AG10803 (cell line): ENCODE data around the gene CLPTM1L.

Experiments used
- DNase-seq: peaks from one replicate; pipeline ENCODE4 v3.0.0; 2010; ENCODE audit warnings: low read depth
- H3K4me3 ChIP-seq: 2 replicates; pipeline ENCODE4 v1.5.1; 2011; ENCODE audit warnings: mild to moderate bottlenecking, low read length, control low read depth
- TF ChIP-seq, protein P1 (sequence below): conservative IDR thresholded peaks from 2 replicates; pipeline ENCODE4 v1.5.1; 2011; ENCODE audit warnings: mild to moderate bottlenecking, low read length, control low read depth, inconsistent platforms

Gene CLPTM1L

DNA sequence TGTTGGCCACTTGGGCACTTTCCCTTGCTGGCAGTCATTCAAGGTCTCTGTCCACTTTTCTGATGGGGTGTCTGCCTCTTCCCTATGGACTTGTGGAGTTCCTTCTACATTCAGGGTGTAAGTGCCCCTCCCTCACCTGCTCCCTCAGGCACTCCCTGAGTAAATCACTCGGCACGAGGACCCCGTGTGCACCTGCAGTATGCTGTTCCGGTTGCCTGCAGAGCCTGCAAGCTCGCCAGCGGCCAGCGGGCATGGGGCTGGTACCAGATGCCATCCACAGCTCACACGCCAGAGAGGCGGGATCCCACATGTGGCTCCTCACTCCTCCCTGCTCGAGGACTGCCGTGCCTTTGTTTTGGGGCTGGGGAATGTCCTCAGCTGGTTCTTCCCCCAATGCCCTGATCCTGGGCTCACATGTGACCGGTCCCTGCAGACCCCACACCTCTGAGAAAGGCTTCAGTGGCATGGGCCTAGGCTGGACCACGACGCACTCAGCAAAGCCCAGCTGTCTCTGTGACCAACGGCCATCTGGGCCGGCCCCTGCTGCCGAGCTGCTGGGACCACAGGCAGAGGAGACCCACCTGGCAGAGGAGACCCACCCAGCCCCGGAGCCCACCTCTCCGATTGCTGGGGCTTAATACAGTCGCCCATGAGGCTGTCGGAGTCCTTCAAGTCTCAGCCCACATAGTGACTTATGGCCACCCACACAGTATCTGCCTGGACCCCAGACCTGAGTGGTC lies 46.1 kb upstream of the CLPTM1L start:
- no peak for DNase-seq
- H3K4me3 ChIP-seq, result no peak overlapping the region
- TF ChIP-seq, protein P1, sequence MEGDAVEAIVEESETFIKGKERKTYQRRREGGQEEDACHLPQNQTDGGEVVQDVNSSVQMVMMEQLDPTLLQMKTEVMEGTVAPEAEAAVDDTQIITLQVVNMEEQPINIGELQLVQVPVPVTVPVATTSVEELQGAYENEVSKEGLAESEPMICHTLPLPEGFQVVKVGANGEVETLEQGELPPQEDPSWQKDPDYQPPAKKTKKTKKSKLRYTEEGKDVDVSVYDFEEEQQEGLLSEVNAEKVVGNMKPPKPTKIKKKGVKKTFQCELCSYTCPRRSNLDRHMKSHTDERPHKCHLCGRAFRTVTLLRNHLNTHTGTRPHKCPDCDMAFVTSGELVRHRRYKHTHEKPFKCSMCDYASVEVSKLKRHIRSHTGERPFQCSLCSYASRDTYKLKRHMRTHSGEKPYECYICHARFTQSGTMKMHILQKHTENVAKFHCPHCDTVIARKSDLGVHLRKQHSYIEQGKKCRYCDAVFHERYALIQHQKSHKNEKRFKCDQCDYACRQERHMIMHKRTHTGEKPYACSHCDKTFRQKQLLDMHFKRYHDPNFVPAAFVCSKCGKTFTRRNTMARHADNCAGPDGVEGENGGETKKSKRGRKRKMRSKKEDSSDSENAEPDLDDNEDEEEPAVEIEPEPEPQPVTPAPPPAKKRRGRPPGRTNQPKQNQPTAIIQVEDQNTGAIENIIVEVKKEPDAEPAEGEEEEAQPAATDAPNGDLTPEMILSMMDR, result no peak

- TF ChIP-seq, protein P1, result no peak
- no peak overlapping the region for H3K4me3 ChIP-seq
- no peak for DNase-seq
Observed at GRCh38 chr5:1390333-1390732, 45.4 kb upstream of the CLPTM1L start.

DNA sequence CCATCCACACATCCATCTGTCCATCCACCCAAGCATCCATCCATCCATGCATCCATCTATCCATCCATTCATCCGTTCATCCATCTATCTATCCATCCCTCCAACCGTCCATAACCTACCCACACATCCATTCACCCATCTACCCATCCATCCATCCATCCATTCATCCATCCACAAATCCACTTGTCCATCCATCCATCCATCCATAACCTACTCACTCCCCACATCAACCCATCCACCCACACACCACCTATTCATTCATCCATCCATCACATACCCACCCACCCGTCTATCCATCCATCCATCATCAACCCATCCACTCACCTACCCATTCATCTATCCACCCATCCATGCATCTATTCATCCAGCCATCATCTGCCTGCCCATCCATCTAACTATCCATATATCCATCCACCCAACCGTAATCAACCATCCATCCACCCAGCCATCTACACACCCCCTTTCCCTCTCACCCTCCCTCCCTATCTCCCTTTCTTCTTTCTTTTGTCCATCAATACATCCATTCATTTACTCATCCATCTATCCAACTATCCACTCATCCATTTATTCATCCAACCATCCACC lies 43.6 kb upstream of the CLPTM1L start:
- no peak for DNase-seq
- TF ChIP-seq, protein P1, result no peak
- no peak overlapping the region for H3K4me3 ChIP-seq

DNA sequence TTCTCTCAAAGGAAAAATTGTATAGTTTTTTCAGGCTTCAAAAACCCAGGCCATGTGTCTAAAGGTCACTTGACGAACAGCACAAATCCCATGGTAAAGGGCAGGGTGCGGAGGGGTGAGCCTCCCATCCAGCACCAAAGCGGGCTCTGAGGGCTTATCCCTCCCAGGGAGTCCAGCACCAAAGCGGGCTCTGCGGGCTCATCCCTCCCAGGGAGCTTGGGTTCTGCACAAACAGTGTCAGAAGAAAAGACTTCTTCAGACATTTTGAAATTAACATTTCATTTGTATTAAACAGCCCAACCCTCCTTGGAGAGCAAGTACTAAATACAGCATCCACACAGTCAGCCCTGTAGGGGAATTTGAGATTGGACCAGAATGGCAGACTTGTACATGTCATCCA lies 43.0 kb upstream of the CLPTM1L start:
- DNase-seq, result no peak
- H3K4me3 ChIP-seq, result no peak overlapping the region

DNA sequence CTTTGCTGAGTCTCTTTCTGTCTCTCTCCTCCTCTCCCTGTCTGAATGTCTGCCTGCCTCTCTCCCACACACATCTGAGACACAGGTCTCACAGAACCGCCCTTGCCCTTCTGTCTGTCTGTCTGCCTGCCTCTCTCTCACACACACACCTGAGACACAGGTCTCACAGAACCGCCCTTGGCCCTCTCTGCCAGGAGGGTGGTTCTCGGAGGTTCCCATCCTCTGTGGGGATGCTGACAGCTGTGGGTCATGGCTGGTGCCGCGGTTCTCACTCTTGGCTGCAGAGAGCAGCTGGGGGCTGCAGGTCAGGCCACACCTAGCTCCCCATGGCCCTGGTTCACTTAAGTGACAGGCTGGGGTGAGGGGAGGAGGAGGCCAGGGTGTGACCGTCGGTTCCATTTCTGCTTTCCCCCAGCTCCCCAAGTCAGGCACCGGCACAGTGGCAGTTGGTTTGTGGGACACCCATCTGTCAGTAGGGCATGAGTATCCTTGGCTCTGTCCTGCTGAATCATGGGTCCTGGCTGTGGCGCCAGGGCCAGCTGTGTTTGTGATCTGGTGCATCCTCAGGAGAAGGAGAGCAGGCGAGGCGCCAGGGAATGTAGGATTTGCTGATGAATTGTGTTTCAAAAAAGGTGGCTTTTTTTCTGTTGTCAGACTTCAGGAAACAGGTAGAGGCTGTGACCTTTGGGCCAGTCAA lies 42.3 kb upstream of the CLPTM1L start:
- TF ChIP-seq, protein P1, result no peak
- no peak overlapping the region for H3K4me3 ChIP-seq
- DNase-seq, result no peak

More for the DNA sequence above, 43.0 kb upstream of the CLPTM1L start:
- TF ChIP-seq, protein P1, result no peak

DNA sequence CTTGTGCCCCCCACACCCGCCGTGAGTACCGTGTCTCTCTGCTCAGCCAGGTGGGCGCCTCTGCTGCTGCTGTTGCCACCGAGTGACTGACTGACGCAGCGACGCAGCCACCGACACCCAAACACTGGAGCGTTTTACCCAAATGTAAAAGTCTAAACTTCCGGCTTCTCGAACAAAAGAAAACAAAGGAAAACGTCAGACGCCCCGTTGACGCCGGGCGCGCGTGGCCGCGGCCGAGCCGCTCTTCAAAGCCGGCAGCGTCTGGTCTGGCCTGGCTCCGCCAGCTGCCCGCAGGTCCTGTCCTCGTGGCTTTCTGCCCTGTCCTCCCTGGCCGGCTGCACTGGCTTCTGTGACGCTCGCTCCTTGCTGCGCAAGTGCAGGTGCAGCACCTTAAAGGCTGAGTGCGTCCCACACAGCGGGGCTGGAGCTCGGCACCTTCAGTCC lies 41.4 kb upstream of the CLPTM1L start:
- TF ChIP-seq, protein P1, result no peak
- H3K4me3 ChIP-seq, result peak overlapping the region; percentile 61
- DNase-seq, result peak; percentile 14
